ENCODE data around the gene SNRNP70.

Gene SNRNP70

DNA sequence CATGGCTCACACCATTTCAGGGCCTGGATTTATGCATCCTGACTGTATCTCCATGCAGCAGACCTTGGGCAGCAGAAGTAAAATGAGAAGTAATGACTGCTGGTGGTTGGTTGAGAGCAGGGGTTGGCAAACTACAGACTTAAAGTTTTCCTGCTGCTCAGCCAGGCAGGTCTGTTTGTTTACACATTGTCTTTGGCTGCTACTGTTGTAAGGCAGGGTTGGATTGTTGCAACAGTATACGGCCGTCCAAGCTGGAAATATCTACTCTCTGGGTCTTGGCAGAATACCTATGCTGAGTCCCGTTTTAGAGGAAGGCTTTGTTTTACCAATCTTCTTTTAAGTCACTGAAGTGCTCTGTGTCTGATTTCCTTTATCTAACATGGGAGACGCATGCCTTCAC lies 13.5 kb downstream of the SNRNP70 start:
- Histone ChIP-seq H3K4me2 (ENCODE audit: low read length) (no peak overlapping the region), H2AFZ (no peak overlapping the region), H3K36me3 (ENCODE audit: control insufficient read depth, insufficient read depth, low read length) (no peaks in the 10 kb centered on the region), H3K79me2 (peaks cover 23% of the 10 kb centered on the region), H3K9me3 (ENCODE audit: control insufficient read depth, low read length) (no peaks in the 10 kb centered on the region), H3K9ac (no peak overlapping the region), H3K27me3 (ENCODE audit: control insufficient read depth, insufficient read depth, low read length) (no peaks in the 10 kb centered on the region), H3K4me1 (no peaks in the 10 kb centered on the region), H3K4me3 (ENCODE audit: low read depth, low read length) (no peak overlapping the region), H3K27ac (no peak overlapping the region)
- TF ChIP-seq, protein P1, sequence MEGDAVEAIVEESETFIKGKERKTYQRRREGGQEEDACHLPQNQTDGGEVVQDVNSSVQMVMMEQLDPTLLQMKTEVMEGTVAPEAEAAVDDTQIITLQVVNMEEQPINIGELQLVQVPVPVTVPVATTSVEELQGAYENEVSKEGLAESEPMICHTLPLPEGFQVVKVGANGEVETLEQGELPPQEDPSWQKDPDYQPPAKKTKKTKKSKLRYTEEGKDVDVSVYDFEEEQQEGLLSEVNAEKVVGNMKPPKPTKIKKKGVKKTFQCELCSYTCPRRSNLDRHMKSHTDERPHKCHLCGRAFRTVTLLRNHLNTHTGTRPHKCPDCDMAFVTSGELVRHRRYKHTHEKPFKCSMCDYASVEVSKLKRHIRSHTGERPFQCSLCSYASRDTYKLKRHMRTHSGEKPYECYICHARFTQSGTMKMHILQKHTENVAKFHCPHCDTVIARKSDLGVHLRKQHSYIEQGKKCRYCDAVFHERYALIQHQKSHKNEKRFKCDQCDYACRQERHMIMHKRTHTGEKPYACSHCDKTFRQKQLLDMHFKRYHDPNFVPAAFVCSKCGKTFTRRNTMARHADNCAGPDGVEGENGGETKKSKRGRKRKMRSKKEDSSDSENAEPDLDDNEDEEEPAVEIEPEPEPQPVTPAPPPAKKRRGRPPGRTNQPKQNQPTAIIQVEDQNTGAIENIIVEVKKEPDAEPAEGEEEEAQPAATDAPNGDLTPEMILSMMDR (IDR thresholded peaks at IDR 0.05), result no peak

DNA sequence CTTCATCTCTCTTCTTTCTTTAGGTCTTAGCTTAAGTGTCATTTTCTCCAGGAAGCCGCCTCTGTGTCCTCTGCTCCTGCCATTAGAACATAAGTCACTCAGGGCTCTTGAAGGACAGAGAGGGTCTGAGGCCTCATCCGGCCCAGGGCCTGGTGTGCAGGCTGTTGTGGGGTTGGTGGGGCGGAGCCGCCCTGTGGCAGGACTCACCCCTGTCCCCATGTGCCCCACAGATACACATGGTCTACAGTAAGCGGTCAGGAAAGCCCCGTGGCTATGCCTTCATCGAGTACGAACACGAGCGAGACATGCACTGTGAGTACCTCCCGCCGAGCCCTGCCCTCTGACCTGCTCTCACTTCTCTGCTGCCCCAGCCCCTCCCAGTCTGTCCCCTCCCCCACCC lies 15.9 kb downstream of the SNRNP70 start:
- TF ChIP-seq, protein P1 (IDR thresholded peaks at IDR 0.05), result no peak
- Histone ChIP-seq H3K4me3 (ENCODE audit: low read depth, low read length) (no peak overlapping the region), H3K79me2 (peaks cover 20% of the 10 kb centered on the region), H3K27me3 (ENCODE audit: control insufficient read depth, insufficient read depth, low read length) (no peaks in the 10 kb centered on the region), H3K4me1 (no peaks in the 10 kb centered on the region), H3K36me3 (ENCODE audit: control insufficient read depth, insufficient read depth, low read length) (no peaks in the 10 kb centered on the region), H3K9me3 (ENCODE audit: control insufficient read depth, low read length) (no peaks in the 10 kb centered on the region), H3K27ac (no peak overlapping the region), H2AFZ (no peak overlapping the region), H3K4me2 (ENCODE audit: low read length) (no peak overlapping the region), H3K9ac (no peak overlapping the region)

DNA sequence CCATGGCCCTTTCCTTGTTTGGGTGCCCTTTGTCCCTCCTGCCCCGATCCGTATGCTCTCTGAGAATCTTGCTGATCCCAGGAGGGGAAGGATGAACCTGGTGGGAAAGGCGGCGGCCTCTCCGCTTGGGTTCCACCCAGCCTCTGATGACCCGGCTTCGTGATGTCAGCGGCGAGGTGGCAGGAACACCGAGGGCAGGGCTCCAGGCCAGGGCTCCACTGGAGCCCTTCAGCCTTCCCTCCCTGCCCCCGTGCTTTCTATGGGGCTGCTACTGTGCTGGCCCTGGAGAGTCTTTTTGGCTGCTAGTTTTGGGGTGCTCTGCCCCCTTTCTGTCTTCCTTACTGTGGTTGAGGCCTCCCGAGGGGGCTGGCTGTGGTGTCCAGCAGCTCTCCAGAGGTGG lies 17.1 kb downstream of the SNRNP70 start:
- H3K36me3 ChIP-seq (ENCODE audit: control insufficient read depth, insufficient read depth, low read length), result no peaks in the 10 kb centered on the region
- no peak overlapping the region for H3K27ac ChIP-seq
- no peak overlapping the region for H3K9ac ChIP-seq

DNA sequence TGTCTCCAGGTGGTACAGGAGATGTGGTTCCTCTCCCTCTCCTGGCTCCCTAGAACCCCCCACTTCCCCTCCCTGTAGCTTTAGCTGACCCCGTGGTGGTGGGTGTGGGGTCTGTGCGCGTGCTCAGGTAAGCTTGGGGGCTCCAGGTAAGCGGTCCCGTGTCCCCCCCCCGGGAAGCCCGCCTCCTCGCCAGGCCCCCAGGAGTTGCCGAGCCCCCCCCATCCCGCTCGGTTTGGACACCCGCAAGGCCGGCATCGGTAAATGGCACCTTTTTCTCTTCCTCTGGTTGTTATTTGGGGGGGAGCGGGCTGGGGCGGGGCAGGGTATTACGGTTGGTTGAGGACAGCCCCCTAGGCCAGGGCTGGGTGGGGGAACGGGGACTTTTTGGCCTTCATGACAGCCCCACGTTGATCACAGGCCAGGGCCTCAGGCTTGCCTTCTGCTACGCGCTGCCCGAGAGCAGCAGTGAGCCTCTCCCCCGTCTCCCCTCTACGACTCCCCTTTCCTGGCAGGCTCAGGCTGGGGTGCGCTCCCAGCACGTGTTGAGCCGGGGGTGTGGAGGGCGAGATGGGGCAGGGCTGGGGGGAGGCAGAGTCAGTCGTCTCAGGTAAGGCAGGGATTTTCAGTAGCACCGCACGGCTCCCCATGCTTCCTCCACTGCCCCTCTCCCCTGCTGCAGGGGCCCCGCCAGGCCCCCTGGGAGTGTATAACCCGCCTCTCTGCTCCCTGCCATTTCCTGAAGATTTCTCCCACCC lies 18.3 kb downstream of the SNRNP70 start:
- Histone ChIP-seq H3K9me3 (ENCODE audit: control insufficient read depth, low read length) (no peaks in the 10 kb centered on the region), H3K27ac (no peak overlapping the region), H3K4me2 (ENCODE audit: low read length) (no peak overlapping the region), H3K4me1 (no peaks in the 10 kb centered on the region), H3K27me3 (ENCODE audit: control insufficient read depth, insufficient read depth, low read length) (no peaks in the 10 kb centered on the region), H3K4me3 (ENCODE audit: low read depth, low read length) (no peak overlapping the region), H3K79me2 (peaks cover 14% of the 10 kb centered on the region), H3K36me3 (ENCODE audit: control insufficient read depth, insufficient read depth, low read length) (no peaks in the 10 kb centered on the region), H3K9ac (no peak overlapping the region), H2AFZ (no peak overlapping the region)
- TF ChIP-seq, protein P1 (IDR thresholded peaks at IDR 0.05), result no peak

More for the DNA sequence above, 17.1 kb downstream of the SNRNP70 start:
- Histone ChIP-seq H3K27me3 (ENCODE audit: control insufficient read depth, insufficient read depth, low read length) (no peaks in the 10 kb centered on the region), H3K4me3 (ENCODE audit: low read depth, low read length) (no peak overlapping the region), H3K4me2 (ENCODE audit: low read length) (no peak overlapping the region), H3K79me2 (peaks cover 20% of the 10 kb centered on the region), H3K9me3 (ENCODE audit: control insufficient read depth, low read length) (no peaks in the 10 kb centered on the region), H3K4me1 (no peaks in the 10 kb centered on the region), H2AFZ (no peak overlapping the region)
- TF ChIP-seq, protein P1 (IDR thresholded peaks at IDR 0.05), result no peak

All from parathyroid adenoma (tissue), 2 donors.